Activated CD8-positive, alpha-beta memory T cell treated with anti-CD3 and anti-CD28 coated beads for 4 hours (primary cell): ENCODE measurements around the gene NTM.

Source experiments
- DNase-seq, 2 donors: peaks; one replicate each; pipeline ENCODE4 v3.0.0-alpha.2; 2020; ENCODE audit warnings: low read depth in 2 of 2

NTM gene

DNA sequence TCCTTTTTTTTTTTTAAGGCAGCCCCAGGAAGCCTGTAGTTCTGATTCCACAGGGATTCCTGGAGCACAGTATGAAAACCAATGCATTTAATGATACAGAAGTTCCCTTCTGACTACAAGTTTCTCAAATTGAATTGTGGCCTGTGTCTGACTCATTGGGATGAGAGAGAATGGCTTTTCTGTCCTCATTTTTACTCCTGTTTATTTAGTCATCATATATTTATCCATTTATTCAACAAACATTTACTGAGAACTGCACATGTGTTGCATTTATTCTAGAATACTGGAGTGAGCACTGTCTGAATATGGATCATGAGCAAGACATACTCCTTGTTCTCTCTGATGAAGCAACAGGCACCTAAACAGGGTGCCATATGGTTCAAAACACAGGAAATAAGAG lies 231.2 kb downstream of the NTM start:
- DNase-seq: no peak

DNA sequence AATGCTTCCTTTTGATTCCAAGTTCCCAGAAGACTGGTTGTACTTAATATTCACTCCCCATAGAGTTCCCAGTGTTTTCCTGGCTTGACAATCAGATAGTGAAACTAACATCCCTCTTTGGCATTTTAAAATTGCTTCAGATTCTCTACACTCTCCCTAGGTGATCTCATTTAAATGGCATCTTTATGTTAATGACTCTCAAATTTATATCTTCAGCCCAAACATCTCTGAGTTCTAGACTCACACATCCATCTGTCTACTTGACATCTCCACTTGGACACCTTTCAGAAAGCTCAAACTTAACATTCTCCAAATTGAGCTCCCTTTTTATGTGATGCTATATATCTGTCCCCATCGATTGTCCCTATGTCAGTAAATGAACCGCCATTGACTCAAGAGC lies 232.0 kb downstream of the NTM start:
- DNase-seq: no peak

DNA sequence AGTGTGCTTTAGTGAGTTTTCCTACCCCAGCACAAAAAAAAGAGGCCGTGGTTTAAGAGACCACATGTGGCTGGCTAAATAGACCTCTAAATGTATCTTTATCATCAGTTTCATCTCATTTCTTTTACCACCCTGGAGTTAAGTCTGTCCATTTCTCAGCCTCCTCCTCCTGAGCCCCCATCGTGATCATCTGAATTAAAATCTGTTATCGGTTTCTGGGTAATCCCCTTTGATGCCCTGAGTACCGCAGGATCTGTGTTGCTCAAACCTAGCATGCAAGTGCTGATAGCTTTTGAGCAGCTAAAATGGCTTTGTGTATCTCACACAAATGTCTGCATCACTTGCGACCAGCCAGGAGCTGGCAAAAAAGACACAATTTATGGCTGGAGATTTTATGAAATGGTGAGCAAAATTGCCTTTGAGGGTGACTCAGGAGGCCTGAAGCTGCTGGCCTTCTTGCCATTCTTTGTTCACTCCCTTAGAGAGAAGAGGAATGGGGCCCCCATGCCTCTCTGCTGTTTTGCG lies 236.5 kb downstream of the NTM start:
- DNase-seq: no peak

DNA sequence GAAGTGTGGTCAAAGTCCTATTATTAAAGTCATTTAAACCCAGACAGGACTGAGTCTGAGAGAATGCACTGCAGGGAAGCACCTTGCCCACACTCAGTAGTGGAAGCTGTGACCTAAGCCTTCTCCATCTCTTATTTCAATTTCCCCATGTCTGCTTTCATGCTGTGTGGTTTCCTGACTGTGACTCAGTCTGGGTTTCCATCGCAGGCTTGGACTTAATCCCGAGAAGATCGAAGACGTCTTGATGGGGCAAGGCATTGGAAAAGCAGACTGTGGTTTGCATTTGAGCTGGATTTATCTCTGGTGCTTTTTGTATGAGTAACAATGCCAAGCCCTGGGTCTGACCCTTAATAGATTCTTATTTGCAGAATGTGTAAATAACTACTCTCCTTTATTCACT lies 238.9 kb downstream of the NTM start:
- no peak for DNase-seq

DNA sequence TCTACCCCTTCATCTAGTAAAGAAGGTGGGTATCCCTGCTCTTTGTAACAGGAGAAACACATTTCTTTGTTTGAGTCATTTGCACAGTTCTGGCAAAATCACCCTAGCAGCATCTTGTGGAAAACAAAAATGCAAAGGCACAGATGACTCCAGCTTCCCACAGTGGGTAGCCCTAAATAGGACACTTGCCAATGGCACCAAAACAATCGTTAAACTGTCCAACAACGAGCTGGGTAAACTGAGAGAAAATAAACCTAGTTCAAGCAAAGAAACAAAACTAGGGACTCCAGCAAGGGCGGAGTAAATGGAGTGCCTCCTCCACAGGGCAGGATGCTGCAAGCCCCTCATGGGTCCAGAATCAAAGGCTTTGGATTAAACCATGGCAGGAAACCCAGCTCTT lies 239.5 kb downstream of the NTM start:
- no peak for DNase-seq

DNA sequence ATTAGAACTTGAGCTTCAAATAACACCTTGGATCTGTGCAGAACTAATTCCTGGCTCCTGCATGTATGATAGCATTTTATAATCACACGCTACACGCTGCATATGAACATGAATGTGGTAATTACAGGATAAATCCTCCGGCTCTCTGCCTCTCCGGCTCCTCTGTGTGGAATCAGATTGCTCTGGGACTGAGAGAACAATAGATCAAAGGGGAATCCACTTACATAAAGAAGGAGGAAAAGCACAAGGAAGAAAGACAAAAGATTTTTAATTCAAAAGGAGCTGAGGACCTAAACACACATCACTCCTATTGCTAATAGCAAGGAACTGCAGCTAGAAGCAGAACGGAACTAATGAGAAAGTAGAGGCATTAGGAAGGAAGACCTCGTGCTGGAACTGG lies 240.9 kb downstream of the NTM start:
- DNase-seq: no peak

DNA sequence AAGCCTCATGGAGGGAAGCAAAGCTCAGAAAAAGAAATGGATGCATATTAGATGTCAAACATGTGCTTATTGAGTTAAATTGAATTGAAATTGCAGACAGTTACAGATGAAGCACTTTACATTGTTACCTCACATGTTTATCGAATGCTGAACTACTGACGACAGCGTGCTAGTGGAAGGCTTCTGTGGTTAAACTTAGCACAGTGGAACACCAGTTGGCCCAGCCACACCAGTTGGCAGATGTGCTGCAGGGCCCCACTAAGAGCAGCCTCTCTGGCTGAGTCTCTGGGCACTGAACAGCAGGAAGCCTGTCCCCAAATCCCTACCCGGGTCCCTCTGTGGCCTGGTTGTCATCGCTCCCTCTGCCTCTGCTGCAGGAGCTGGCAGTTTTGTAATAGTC lies 242.1 kb downstream of the NTM start:
- no peak for DNase-seq

DNA sequence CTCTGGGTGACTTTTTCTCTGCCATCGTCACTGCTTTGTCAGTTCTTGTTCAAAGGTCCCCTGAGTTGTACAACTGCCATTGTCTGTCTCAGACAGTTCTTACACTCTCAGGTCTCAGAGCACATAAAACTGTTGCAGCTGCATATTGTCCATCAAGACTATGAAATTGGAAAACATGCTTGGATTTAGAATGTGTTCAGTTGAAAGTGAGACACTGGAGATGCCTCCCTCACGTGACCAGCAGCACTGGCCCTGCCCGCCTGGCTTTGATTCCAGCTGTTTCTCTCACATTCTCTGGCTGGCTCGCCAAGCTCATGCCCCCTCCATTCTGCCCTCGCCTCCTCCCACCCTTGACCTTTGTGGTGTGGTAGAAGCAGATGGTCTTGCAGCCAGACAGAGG lies 244.2 kb downstream of the NTM start:
- DNase-seq: no peak

DNA sequence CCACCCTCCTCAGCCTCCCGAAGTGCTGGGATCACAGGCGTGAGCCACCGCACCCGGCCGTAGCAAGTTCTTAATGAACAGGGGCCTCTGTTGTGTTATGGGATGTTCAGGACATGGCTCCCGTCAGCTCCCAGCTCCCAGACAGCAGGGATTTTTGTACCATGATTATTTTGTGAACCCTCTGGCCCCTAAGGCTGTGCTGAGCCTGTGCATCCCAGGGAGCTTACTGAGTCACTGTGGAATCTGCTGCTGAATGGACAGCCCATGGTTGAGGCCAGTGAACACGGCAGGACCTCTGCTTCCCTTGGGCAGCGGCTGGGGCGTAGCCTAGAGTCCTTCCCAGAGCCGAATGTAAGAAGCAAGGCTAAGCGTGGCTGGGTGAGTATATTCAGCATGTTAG lies 245.2 kb downstream of the NTM start:
- no peak for DNase-seq

DNA sequence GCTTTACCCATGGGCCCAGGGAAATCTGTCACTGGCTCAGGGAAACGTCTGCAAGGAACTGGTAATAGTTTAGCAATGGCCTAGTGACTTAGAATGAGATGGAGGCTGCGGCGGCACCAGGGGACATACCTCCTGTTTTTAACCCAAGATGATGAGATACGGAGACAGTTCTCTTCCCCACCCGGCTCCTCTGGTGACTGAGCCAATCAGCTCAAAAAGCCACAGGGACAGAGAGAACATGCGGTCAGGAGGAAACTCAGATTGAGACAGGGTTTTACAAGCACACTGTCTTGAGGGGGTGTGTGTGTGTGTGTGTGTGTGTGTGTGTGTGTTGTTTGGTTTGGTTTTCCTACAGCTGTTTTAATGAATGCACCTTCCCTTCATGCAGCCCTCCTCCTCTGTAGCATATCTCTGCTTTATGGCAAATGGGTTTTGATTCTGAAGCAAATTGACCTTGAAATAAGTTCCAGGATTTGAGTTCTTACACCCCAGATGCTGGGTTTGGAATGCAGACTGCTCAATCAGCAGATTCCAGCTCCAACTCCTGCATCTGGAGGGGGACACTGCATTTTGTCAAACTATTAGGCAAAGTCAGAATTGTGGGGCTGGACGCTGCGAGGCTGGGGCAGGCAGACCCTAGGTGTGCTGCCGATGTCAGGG lies 246.2 kb downstream of the NTM start:
- no peak for DNase-seq

DNA sequence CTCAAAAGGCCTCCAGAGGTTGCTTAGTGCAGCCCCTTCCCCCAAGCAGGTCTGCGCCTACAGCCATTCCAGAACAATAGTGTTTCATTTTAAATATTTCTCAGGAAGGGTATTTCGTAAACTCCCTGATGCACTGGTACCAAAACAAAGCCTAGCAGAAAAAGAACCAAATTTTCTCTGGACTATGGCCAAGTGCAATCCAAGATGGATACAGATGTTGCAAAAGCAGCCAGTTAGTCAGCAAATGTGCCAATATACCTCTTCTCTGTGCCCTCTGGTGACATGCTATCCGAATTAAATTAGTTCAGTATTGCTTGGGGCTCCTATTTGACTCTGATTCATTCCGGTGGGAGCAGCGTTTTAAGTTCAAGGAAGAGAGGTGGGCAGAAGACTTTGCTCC lies 247.8 kb downstream of the NTM start:
- DNase-seq: no peak

DNA sequence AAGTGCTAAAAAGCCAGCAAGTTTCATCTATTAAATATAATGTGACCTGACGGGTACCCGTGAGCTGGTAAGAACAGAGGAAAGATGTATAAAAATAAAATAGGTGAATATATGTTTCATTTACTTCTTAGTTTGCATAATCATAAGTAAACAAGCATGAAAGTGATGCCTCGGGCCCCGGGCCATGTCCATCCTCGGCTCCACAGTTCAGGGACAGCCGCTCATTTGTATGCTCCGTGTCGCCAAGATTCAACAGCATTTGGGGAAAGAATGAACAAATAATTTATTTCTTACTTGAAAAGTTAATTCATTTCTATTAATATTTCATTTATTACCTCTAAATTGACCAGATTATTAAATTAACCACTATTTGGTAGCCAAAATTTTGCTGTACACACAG lies 251.8 kb downstream of the NTM start:
- no peak for DNase-seq

DNA sequence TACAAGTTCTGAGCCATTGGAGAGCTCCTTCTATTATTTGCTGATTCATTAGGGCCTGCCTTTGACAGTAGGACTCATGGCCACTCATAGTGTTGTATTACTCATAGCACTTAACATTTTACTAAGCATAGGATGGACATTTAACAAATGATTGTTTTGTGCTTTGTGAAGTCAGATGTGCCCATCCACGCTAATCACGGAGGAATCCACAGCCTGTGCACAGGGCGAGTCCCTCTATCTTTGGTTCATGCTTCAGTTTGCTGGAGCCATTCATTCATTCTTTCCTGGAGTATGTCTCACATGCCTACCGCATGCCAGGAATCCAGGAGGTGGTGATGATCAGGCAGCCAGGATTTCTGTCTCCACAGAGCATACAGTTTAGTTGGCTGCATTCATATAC lies 254.1 kb downstream of the NTM start:
- no peak for DNase-seq

DNA sequence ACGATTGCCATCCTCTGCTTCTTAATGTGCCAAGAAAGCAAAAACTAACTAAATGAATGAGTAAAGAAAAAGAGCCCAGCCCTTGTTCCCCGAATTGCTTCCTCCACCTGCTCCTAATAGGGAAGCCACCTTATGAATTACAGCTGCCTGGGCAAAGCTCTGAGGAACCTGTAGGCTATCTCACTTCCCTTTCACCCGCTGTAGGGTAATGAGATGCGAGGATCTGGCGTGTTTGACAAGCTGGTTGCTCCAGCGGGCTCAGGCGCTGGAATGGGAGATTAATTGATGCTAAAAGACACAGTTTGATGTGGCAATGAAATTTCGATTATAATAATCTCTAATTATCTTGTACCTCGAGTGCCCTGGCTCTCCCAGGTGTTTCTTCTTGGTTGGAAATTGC lies 256.4 kb downstream of the NTM start:
- DNase-seq: no peak

DNA sequence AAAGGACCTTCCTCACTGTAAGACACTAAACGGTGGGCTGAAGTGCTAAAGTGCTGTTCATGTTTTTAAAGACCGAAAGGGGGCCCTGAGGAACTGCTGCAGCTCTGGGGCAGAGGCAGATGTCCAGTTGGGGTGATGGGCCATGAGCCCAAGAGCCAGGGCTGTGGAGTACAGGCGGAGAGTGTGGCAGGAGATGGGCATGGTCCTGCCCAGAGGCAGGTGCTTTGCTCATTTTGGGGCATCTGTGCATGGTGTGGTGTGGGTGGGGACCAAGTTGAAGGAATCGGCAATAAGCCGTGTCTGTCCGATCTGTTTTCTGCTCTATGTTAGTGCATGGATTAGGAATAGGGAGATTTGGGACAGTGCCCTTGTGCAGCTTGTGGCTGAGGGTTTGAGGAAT lies 258.3 kb downstream of the NTM start:
- no peak for DNase-seq

DNA sequence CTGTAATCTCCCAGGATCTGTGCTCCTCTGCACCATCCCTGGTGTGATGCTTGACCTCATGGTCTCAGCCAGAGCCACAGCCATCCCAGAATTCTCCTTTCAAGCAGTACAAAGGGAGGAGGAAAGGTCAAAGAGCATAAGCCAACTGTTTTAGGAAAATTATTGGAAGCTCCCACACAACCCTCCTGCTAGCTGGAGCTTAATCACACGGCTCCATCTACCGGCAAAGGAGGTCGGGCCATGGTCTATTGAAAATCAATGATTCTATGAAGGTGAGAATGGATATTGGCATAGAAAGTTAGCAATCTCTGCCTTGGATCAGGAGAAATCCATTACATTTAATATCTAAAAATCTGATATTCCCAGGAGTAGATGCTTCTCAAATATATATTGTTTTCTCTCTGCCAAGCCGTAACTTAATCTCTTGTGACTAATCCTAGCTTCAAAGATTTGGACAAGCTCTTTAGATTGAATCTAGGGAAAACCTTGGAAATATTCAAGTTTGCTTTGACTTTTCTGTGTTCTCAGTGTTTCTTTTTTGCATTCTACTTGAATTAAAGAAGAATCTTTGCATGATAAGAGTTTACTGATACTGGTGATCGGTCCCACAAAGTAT lies 259.6 kb downstream of the NTM start:
- DNase-seq: no peak

DNA sequence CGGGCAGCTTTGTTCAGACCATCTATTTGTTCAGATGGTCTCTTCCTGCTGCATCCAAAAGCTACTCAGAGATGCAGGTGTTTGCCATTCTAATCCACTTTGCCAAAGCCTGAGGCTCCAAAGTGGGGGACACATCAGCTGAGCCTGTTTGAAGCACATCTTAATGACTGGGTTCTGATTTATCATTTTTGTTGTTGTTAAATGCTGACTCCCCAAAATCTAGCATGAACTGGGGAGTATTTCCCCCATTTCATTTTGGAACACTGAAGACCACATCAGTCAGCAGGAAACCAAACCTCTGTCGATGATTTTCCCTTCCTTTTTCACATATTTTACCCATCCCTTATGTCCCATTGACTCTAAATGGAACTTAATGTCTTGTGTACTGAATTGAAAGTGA lies 262.6 kb downstream of the NTM start:
- no peak for DNase-seq

DNA sequence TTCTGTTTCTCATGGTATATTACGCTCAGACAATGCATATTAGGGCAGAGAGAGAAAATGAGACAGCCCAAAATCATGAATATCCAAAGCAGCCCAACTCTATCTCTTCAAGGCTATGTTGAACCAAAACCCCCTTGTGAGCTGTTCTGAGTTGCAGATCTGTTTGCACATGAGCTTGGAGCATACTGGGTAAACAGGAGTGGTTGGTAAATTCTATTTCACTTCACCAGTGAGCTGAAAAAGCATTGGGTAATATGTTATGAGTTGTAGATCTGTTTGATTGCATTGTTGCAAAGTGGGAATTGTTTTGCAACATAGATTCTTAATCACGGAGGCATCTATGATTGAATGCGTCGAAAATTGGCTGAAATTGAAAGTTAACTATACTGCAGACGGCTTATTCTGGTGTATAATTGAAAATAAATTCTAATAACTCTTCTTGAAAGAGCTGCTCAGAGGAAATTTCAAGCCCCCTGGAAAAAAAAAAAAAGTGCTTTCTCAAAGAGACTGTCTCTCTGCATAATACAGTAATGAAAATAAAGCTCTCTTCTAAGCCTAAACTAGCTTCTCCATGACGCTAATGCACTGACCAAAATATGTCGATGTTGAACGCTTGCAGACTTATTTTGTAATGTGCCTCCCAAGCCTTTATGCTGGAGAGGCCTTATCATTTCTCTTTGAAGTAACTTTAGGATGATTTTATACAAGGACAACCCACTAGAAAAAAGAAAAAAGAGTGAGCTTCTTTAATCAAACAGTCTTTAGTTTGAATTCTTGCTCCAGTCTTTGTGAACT lies 263.7 kb downstream of the NTM start:
- no peak for DNase-seq

DNA sequence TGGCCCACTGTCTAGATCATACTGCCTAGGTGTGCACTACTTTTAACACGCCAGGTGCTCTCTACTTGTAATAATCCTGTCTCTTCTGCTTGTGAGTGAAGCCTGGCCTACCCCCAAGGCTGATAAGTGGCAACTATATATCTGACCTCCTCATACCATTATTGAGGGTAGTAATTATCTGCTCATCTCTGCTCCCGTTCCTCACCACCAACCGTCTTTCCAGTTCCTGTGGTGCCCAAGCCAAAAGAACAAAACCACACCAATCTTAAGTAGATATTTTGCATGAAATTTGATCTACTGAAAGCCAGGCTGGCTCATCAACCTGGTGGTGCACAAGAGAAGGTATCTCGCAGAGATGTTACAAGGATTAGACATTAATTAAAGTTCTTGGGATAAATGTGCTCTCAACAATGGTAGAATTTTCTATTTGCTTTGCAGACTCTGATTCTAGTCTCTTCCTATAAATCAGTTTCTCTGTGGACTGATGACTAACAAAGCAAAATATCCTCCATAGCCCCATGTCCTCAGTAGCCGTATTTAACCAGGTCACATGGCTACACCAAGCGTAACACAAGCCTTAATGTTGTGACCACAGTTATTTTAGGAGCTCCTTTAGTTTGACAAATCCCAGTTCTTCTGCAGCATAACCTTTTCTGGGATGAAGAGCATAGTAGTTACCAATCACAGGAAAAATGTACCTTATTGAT lies 267.2 kb downstream of the NTM start:
- DNase-seq: no peak

DNA sequence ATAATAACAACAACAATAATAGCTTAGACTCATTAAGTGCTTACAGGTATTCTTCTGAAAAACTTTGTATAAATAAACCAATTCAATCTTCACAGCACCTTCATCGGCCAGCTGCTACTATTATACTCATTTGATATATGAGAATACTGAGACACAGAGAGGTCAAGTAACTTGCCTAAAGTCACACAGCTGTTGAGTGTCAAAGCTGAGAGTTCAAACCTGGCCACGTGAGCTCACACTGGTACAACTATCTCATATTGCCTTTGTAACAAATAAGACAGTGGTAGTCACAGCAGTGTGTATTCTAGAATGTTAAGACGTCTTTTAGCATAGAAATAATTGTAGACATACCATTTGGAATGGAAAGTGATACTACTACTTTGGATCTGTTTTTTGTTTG lies 268.5 kb downstream of the NTM start:
- no peak for DNase-seq

DNA sequence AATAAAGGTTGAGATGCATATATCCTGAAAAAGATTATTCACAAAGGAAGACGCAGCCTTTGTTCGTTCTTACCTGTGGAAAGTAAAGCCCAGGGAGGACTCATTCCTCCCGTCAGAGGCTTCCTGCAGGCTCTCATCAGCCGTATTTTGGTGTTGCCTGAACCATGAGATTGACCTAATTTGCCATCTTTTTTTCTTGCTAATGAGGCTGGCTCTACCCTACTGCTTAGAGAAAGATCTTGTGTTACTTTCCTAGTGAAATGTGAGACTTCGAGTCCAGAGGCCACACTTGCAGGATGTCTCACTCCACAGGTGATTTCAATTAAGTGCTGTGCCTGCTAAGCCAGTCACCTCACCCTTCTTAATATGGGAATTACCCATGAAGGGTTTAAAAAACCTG lies 269.9 kb downstream of the NTM start:
- no peak for DNase-seq

DNA sequence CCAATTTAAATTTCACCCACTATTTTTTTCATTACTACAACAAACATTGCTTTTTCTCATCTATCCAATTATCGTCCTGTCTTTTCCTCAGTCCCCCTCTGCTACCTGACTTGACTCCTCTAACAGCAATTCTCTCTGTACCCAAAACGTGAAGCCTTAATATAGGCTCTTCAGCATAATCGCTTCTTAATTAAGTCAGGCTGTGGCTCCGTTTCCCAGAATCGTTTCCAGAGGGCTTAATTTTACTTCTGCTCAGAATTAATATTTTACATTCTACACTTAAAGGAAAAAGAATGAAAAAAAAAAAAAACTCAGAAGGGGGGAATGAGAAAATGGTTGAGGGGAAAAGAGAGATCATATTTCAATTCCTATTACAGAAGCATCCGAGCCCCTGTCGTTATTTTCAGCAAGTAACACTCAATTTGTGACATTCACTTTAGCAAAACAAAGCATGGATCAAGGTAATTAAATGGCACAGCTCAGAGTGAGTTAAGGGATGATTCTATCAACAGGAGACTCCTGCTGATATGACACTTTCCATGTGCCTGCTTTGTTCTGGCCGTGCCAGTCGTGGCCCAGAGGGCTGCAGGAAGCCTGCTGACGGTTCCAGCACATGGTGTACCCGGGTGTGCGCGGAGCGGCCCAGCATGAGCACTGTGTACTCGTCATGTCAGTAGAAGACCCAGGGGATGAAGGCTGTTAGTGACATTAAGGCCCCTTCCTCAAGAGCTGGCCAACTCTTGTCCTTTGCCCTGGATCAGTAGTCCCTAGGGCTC lies 272.5 kb downstream of the NTM start:
- DNase-seq: no peak
